SU-DHL-6 (cell line): ENCODE results near the gene MCM8.

ENCODE experiments used
- EZH2phosphoT487 ChIP-seq: fragments of 200-600 bp; sonication (generic), shearing (Covaris generic); conservative IDR thresholded peaks from 2 replicates; pipeline ENCODE4 v1.6.1; 2018; ENCODE audit warnings: mild to moderate bottlenecking, antibody characterized with exemption, low read length, moderate library complexity, mixed read lengths
- TF ChIP-seq, protein P1 (sequence below): fragments of 200-600 bp; sonication (generic); IDR thresholded peaks from one replicate; pipeline ENCODE4 v1.5.1; 2017; ENCODE audit warnings: antibody characterized with exemption, mild to moderate bottlenecking, low read length, moderate library complexity; ENCODE audit not compliant: insufficient read depth, poor library complexity, severe bottlenecking

DNA sequence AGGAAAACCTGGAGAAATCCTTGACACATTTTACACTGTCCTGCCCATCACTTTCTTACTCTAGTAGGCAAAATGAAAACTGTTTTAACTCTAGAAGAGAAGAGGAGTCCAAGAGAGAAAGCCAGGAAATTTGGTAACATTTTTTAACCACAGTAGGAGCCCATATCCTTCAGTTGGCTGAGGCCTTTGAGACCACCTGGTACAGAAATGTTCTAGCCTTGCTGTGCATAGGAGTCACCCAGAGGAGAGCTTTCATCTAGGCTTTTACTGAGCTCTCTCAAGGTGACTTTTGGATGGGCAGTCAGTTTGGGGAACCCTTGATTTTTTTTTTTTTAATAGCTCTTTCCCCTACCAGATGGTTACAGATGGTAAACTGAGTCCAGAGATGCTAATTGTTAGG lies 78.4 kb downstream of the MCM8 start:
- TF ChIP-seq, protein P1, sequence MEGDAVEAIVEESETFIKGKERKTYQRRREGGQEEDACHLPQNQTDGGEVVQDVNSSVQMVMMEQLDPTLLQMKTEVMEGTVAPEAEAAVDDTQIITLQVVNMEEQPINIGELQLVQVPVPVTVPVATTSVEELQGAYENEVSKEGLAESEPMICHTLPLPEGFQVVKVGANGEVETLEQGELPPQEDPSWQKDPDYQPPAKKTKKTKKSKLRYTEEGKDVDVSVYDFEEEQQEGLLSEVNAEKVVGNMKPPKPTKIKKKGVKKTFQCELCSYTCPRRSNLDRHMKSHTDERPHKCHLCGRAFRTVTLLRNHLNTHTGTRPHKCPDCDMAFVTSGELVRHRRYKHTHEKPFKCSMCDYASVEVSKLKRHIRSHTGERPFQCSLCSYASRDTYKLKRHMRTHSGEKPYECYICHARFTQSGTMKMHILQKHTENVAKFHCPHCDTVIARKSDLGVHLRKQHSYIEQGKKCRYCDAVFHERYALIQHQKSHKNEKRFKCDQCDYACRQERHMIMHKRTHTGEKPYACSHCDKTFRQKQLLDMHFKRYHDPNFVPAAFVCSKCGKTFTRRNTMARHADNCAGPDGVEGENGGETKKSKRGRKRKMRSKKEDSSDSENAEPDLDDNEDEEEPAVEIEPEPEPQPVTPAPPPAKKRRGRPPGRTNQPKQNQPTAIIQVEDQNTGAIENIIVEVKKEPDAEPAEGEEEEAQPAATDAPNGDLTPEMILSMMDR = no peak
- no peak for TF ChIP-seq EZH2phosphoT487
